Measurements from ENCODE around the gene FOXK1. TPM values are rescaled to one million over a fixed set of nuclear protein-coding genes. Genes with fewer than 3 reads are reported as not detected.

FOXK1 gene
- total RNA-seq, 1 experiment from 2014 or later, result 21.8 TPM

DNA sequence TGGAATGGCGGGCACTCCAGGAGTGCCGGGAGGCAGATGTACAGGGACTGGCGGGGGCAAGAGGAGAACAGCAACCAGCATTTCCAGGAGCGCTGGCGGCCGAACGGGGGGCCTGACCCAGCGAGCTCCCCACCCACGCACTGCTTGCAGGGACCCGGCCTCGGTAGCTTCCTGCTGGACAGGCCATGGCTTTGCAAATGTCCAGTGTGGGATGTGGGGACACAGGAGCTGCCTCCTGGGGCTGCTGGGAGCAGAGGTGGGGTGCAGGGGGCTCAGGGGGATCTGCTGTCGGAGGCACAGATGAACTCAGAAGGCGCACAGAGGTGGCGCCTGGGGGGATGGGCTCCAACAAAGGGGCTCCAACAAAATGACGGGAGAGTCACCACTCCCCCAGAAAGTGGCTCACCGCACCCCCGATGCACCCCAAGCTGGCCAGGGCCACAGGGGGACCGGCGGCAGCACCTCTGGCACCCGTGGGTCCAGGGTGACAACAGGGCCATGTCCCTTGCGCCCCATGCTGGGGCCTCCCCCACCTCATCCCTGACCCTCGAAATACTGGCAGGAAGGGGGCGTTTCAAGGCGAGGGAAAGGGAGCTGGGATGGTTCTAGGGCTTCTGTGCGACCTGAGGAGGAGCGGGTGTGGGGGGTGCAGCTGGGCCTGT is 134.5 kb downstream of the FOXK1 start:
- no peak for DNase-seq
- Histone ChIP-seq H3K27me3 (no peaks in the 10 kb centered on the region), H3K9me3 (no peaks in the 10 kb centered on the region), H3K4me3 (no peak overlapping the region), H3K36me3 (no peaks in the 10 kb centered on the region)

DNA sequence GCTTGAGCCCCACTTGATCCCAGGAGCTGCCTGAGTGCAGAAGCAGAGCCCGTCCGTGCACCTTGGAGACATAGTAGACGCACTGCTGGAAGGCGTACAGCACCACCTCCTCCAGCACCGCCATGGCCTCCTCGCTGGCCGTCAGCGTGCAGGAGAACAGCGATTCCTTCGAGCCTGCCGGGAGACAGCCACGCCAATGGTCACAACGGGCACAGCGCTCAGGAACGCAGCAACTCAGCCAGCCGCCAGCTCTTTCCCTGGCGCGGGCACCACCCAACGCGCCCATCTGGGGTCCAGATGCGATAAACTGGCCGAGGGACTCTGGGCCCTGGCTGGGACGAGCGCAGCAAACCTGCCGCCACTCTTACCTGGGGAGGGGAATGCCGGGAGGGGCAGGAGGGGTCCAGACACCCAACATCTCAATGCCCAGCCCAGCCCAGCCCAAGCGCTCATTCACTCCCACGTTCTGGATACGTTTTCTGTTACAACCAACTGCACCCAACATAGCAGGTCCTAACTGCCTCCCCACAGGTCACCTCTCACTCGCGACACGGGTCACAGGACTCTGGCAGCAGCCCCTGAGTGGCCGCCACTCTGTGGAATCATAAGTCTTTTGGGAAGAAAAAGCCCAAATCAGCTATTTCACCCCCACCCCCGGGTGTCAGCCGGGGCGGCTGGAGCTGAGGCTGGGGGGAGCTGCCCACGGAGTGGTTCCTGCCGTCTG is 135.2 kb downstream of the FOXK1 start:
- H3K27me3 ChIP-seq, result no peaks in the 10 kb centered on the region
- no peaks in the 10 kb centered on the region for H3K36me3 ChIP-seq
- no peak overlapping the region for H3K4me3 ChIP-seq
- DNase-seq, result no peak
- H3K9me3 ChIP-seq, result no peaks in the 10 kb centered on the region

DNA sequence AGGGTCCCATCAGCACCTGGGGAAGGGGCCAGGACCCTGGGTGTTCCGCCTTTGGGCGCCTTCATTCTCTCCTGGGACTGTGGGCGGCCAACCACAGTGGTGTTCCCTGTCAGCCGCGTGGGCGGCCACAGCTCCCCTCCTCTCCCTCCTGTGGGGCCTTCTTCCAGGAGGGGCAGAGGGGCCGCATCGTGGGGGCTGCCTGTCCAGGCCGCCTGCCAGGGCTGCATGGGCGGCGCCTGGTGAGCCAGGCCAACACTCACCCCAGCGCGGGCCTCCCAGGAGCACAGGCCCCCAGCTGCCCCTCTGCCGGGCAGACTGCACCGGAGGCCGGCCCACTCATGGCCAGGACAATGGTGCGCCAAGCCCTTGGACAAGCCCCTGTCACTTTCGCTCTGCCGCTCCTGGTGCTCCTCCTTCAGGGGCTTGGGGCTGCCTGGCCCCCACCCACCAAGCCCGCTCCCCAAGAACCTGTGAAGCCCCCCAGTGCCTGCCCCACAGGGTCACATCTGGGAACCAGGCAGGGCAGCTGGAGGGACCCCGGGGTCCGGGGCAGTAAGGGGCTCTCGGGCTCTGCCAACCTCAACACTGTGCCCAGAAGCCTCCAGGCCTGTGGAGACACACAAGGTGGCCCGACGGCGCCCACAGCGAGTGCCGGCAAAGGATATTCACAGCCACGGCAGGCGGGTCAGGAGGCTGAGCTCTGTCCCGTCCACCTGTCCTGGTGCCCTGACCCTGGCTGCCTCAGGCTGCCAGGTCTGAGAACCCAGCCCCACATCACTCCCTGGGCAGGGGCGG is 136.1 kb downstream of the FOXK1 start:
- Histone ChIP-seq H3K27me3 (no peaks in the 10 kb centered on the region), H3K4me3 (no peak overlapping the region), H3K9me3 (no peaks in the 10 kb centered on the region)

DNA sequence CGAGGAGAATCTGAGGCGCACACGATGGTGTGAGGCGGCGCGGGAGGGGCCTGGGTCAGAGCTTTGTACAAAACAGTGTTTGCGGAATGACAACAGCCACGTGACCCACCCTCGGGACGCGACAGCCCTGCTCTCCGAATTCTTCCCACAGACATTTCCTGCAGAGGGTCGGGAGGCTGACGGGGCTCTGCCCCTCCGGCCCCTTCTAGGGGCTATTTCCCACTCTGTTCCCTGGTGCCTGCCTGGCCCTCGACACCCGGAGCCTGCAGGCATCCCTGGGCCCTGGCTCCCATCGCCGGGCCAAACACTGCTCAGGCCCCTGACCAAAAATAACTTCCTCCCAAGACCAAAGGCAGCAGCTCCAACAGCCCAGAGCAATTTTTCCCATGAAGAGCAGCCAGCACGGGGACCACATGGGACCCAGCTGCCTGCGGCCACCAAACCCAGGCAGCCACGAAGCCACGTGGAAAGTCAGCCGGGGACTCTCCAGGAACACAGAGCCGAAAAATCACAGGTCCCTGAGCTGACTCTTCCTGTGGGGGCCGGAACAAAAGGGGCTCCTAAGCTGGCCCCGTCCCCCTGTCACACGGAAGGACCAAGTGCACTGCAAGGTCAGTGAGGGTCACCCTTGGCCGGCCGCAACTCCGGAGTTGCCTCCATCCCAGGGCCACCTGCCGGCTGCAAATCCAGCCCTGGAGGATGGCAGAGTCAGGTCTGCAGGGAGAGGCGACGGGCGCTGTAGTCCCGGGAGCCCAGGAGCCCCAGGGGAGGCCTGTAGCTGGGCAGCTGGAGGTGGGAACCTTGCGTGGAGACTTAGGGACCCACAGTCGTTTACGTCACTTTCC is 137.7 kb downstream of the FOXK1 start:
- Histone ChIP-seq H3K36me3 (no peaks in the 10 kb centered on the region), H3K9me3 (no peaks in the 10 kb centered on the region), H3K4me3 (no peak overlapping the region), H3K27me3 (no peaks in the 10 kb centered on the region)
- no peak for DNase-seq

More for the DNA sequence above, 136.1 kb downstream of the FOXK1 start:
- no peaks in the 10 kb centered on the region for H3K36me3 ChIP-seq
- DNase-seq, result no peak

DNA sequence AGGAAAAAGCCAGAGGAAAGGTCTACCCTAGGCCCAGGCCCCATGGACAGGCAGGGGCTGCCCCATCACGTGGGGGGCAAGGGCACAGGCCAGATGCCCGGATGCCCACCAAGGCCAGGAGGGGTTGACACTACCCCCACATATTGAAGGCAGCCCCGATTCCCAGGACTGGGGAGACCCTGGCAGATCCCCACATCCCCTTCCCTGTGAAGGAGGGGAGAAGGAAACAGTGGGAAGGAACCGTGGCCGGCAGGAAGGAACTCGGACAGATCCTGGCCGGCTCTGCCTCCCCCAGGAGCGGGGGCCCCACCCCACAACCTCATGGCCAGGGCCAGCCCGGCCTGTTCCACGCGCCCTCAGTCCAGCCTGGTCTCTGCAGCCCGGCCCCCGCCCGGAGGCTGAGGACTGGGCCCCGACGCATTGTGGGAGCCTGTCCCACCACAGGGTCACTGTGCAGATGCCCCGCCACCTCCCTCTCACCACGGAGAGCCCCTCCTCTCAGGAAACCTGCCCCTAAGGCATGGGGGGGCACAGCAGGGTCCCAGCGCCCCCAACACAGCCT is 138.4 kb downstream of the FOXK1 start:
- no peaks in the 10 kb centered on the region for H3K36me3 ChIP-seq
- no peaks in the 10 kb centered on the region for H3K27me3 ChIP-seq
- H3K4me3 ChIP-seq, result no peak overlapping the region
- no peak for DNase-seq
- no peaks in the 10 kb centered on the region for H3K9me3 ChIP-seq

Other genes starting within 250 kb of the FOXK1 start
- 23.0 and 38.2 TPM in 2 replicates for gene AP5Z1, start 93.3 kb downstream of the FOXK1 start, total RNA-seq (2014; rRNA removed; shearing (Covaris generic); ENCODE audit: low replicate concordance)
- 0.94 TPM in 1 of 2 replicates, not detected in the other for gene PAPOLB, start 179.7 kb downstream of the FOXK1 start, total RNA-seq (2014; rRNA removed; shearing (Covaris generic); ENCODE audit: low replicate concordance)
- 1.1 and 1.6 TPM in 2 replicates for gene RADIL, start 201.4 kb downstream of the FOXK1 start, total RNA-seq (2014; rRNA removed; shearing (Covaris generic); ENCODE audit: low replicate concordance)